Subcutaneous adipose tissue (tissue), 4 donors: Measurements from ENCODE around the gene C12orf57. TPM values are rescaled to one million over a fixed set of nuclear protein-coding genes. Genes with fewer than 3 reads are reported as not detected.

Experiments
- total RNA-seq, 4 donors: library from RNA; depleted of rRNA; stranded (reverse); fragments of >200 nt; gene quantifications; one replicate each; pipeline ENCODE4 v1.1.0, GENCODE V29; 2016
- TF ChIP-seq, protein P1 (sequence below): fragments of 450-650 bp; IDR thresholded peaks from one replicate; pipeline ENCODE4 v1.5.1; 2016; ENCODE audit warnings: low read depth, mild to moderate bottlenecking, control low read depth, antibody characterized with exemption, moderate library complexity

The C12orf57 gene
- total RNA-seq, 4 donors from 2014 or later: 233 to 359 (median 280) TPM

DNA sequence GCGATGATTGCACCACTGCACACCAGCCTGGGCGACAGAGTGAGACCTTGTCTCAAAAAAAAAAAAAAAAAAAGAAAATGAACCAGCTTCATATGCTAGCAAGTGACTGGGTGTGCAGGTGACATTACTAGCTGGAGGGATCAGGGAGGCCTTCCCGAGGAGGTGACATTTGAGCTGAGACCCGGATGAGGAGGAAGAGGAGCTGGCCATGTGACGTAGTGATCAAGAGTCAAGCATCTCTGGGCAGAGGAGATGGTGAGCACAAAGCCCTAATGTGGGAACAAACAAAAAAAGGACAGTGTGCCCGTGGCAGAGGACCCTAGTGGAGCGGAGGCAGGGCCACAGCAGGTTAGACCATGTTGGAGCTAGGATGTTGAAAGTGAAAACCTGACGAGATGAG, 3.8 kb downstream of the C12orf57 start:
- TF ChIP-seq, protein P1, sequence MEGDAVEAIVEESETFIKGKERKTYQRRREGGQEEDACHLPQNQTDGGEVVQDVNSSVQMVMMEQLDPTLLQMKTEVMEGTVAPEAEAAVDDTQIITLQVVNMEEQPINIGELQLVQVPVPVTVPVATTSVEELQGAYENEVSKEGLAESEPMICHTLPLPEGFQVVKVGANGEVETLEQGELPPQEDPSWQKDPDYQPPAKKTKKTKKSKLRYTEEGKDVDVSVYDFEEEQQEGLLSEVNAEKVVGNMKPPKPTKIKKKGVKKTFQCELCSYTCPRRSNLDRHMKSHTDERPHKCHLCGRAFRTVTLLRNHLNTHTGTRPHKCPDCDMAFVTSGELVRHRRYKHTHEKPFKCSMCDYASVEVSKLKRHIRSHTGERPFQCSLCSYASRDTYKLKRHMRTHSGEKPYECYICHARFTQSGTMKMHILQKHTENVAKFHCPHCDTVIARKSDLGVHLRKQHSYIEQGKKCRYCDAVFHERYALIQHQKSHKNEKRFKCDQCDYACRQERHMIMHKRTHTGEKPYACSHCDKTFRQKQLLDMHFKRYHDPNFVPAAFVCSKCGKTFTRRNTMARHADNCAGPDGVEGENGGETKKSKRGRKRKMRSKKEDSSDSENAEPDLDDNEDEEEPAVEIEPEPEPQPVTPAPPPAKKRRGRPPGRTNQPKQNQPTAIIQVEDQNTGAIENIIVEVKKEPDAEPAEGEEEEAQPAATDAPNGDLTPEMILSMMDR: no peak

DNA sequence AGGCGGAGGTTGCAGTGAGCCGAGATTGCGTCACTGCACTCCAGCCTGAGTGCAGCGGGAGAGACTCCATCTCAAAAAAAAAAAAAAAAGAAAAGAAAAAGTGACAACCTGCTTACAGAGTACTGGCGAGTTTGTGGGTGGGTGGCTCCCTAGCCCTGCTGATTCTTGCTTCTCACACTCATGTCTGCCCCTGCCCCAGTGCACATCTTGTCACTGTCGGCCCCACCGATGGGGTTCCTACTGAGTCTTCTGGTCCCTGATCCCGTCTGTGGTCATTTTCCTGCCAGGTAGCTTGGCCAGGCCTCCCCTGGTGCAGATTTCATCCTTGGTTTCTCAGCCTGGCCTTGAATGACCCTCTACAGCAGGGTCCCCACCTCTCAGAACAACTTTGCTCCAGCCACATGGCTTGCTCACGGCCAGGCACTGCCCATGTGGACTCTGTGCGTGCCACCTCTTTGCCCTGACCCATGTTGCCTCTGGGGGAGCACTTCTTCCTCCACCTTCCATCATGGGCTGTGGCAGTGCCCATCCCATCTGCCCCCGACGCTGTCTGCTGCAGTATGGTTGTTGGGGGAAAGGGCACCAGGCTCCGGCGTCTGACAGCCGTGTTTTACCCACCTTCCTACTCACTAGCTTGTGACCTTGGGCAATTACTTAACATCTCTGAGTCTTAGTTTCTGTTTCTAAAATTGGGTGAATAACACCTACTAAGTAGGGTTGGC, 5.2 kb downstream of the C12orf57 start:
- TF ChIP-seq, protein P1: no peak

DNA sequence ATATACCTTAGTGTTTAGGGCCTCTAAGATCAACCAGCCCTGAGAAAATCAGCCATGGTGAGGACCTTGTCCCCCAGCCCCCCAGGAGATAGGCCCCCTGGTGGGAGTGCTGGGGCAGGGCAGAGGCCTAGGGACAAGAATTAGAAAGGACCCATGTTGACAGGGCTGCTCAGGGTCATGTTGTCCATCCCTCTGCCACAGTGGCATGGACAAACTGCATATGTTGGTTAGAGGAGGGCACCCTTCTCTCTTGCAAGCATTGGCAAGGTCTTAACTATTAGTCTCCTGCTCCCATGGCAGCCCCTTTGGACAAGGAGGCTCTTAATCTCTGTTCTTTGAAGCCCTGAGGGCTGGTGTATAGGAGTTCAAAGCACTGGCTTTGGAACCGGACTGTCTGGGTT, 6.6 kb downstream of the C12orf57 start:
- TF ChIP-seq, protein P1: no peak

DNA sequence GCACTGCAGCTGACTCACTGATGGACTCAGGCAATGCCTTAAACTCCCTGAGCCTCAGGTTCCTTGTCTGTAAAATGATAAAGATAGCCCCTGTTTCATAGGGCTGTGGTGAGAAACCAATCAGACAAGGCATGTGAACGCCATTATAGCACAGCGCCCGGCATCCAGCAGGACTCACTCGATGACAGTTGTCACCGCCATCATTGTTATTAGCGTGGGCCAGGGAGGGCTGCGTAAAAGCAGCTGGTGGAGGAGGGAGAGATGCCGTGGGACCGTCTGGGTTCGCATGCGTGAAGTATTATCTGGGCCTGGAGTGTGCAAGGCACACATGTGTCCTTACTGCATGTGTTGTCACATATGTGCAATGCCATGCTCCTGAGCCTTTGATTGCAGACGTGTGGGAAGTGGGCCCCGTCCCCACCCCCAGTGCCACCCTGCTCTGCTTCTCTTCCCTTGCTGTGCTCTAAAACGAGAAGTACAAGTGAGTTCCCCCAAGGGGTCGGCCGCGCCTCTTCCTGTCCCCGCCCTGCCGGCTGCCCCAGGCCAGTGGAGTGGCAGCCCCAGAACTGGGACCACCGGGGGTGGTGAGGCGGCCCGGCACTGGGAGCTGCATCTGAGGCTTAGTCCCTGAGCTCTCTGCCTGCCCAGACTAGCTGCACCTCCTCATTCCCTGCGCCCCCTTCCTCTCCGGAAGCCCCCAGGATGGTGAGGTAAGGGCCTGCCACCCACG, 7.2 kb downstream of the C12orf57 start, which contains the start of gene PTPN6:
TSS of gene PTPN6 (plus strand) at position 546 of the 730 bp plus-strand sequence. CDS start at position 703, 157 bp downstream.
- TF ChIP-seq, protein P1: no peak

DNA sequence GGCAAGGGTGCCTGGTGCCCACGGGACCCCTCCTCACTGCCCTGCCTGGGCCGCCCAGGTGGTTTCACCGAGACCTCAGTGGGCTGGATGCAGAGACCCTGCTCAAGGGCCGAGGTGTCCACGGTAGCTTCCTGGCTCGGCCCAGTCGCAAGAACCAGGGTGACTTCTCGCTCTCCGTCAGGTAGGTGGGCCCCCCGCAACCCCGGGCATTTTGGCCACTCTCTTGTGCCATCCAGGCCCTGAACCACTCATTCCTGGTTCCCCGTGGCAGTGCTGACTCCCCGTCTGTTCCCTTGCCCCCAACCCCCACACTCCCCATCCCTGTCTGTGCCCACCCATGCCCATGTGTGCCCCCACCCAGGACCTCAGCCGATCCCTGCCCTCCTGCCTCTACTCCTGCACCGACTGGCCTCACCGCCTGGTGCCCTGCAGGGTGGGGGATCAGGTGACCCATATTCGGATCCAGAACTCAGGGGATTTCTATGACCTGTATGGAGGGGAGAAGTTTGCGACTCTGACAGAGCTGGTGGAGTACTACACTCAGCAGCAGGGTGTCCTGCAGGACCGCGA, 7.8 kb downstream of the C12orf57 start:
- TF ChIP-seq, protein P1: no peak

DNA sequence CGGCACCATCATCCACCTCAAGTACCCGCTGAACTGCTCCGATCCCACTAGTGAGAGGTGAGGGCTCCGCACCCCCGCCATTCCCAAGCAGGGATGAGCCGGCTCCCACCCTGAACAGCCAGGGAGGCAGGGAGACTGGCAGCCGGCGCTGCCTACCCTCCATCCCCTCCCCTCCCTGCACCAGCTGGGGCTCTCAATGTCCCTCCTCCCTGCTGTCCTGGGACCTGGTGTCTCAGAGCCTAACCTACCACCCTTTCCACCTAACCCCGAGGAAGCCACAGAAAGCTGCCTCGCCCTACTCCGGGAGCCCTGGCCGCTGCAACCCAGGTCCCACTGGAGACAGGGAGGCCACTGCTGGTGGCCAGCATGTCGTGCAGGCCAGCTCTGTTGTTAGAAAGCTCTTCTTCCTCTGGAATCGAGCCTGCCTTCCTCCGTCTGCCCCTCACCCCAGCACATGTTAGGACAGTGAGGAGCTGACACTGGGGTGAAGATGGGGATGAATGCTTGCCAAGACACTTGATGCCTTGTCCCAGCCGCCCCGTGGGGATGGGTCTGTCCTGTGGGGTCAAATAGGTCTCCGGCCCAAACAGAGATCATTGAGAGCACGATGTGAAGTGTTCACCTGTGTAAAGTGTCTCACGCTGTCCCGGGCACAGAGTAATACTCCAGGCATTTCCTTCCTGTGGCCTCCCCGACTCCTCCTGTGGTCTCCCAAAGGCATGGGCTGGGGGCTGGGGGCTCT, 8.5 kb downstream of the C12orf57 start:
- TF ChIP-seq, protein P1: no peak
